Ascending aorta (tissue), 2 donors: Measurements from ENCODE around the gene DIP2C. TPM values are rescaled to one million over a fixed set of nuclear protein-coding genes. Genes with fewer than 3 reads are reported as not detected.

Source experiments
- DNase-seq, 2 donors: peaks; one replicate each; pipeline ENCODE4 v3.0.0-alpha.2; 2019; ENCODE audit warnings: low spot score in 2 of 2
- H3K27ac ChIP-seq, 2 donors: fragments of 200-600 bp; sonication (generic); one replicate each; pipeline ENCODE4 v1.5.1; 2016 to 2017; ENCODE audit warnings: mild to moderate bottlenecking in 1 of 2
- H3K27me3 ChIP-seq: fragments of 200-600 bp; sonication (generic); one replicate; pipeline ENCODE4 v1.5.1; 2017
- H3K36me3 ChIP-seq, 2 donors: fragments of 200-600 bp; sonication (generic); one replicate each; pipeline ENCODE4 v1.5.1; 2016
- H3K4me1 ChIP-seq, 2 donors: fragments of 200-600 bp; sonication (generic); one replicate each; pipeline ENCODE4 v1.5.1; 2016 to 2017; ENCODE audit warnings: mild to moderate bottlenecking in 1 of 2
- H3K4me3 ChIP-seq, 2 donors: fragments of 200-600 bp; sonication (generic); one replicate each; pipeline ENCODE4 v1.5.1; 2016 to 2017; ENCODE audit warnings: mild to moderate bottlenecking in 1 of 2
- H3K9me3 ChIP-seq, 2 donors: fragments of 200-600 bp; sonication (generic); one replicate each; pipeline ENCODE4 v1.5.1; 2016
- intact Hi-C: fragments of 100-400 bp; cut with DNase I; formaldehyde crosslinking; loops from one replicate; pipeline ENCODE4 v1.15.1; 2023
- total RNA-seq: library from RNA; depleted of rRNA; stranded (reverse); fragments of >200 nt; gene quantifications from one replicate; pipeline ENCODE4 v1.1.0, GENCODE V29; 2016
- TF ChIP-seq, protein P1 (sequence below), 3 experiments: fragments of 200-600 bp in 2 of 3; fragments of 450-650 bp in 1 of 3; sonication (generic) in 2 of 3; IDR thresholded peaks; one replicate each; pipeline ENCODE4 v1.5.1; 2016 to 2019; ENCODE audit warnings: antibody characterized with exemption in 3 of 3, mild to moderate bottlenecking in 1 of 3, moderate library complexity in 1 of 3

The DIP2C gene
- total RNA-seq, 1 donor from 2014 or later: 14.7 TPM

- Histone ChIP-seq H3K4me3 (no peak overlapping the region), H3K27me3 (no peaks in the 10 kb centered on the region), H3K9me3 (no peaks in the 10 kb centered on the region), H3K27ac (peak overlapping the region in 1 of 2 donors; percentile 19), H3K36me3 (peaks cover 0 to 4% of the 10 kb centered on the region in 2 donors), H3K4me1 (peaks cover 3 to 8% of the 10 kb centered on the region in 2 donors)
- TF ChIP-seq, protein P1, sequence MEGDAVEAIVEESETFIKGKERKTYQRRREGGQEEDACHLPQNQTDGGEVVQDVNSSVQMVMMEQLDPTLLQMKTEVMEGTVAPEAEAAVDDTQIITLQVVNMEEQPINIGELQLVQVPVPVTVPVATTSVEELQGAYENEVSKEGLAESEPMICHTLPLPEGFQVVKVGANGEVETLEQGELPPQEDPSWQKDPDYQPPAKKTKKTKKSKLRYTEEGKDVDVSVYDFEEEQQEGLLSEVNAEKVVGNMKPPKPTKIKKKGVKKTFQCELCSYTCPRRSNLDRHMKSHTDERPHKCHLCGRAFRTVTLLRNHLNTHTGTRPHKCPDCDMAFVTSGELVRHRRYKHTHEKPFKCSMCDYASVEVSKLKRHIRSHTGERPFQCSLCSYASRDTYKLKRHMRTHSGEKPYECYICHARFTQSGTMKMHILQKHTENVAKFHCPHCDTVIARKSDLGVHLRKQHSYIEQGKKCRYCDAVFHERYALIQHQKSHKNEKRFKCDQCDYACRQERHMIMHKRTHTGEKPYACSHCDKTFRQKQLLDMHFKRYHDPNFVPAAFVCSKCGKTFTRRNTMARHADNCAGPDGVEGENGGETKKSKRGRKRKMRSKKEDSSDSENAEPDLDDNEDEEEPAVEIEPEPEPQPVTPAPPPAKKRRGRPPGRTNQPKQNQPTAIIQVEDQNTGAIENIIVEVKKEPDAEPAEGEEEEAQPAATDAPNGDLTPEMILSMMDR (IDR thresholded peaks at IDR 0.05): no peak
- intact Hi-C loops: loop anchor here (5.0 kb wide), 3 partner anchors 158 to 548 kb away; partner anchors contain the start of gene WDR37
- peak in 1 of 2 donors; percentile 53 for DNase-seq
These were observed 179.9 kb downstream of the DIP2C start for GRCh38 chr10:509361-510102.

GRCh38 chr10:508726-509125 lies 180.7 kb downstream of the DIP2C start:
- peak in 1 of 2 donors; percentile 45 for DNase-seq
- H3K9me3 ChIP-seq: no peaks in the 10 kb centered on the region
- H3K4me1 ChIP-seq: peaks cover 3 to 8% of the 10 kb centered on the region in 2 donors
- no peak overlapping the region for H3K27ac ChIP-seq
- H3K4me3 ChIP-seq: no peak overlapping the region
- intact Hi-C loops: no loop called here
- no peaks in the 10 kb centered on the region for H3K27me3 ChIP-seq
- peaks cover 0 to 4% of the 10 kb centered on the region in 2 donors for H3K36me3 ChIP-seq
- TF ChIP-seq, protein P1 (IDR thresholded peaks at IDR 0.05): no peak

GRCh38 chr10:507908-508444 lies 181.5 kb downstream of the DIP2C start:
- intact Hi-C loops: no loop called here
- H3K27ac ChIP-seq: no peak overlapping the region
- TF ChIP-seq, protein P1 (IDR thresholded peaks at IDR 0.05): no peak
- H3K27me3 ChIP-seq: no peaks in the 10 kb centered on the region
- peaks cover 3 to 8% of the 10 kb centered on the region in 2 donors for H3K4me1 ChIP-seq
- peaks cover 0 to 4% of the 10 kb centered on the region in 2 donors for H3K36me3 ChIP-seq
- no peak for DNase-seq
- H3K9me3 ChIP-seq: no peaks in the 10 kb centered on the region
- H3K4me3 ChIP-seq: no peak overlapping the region

DNA sequence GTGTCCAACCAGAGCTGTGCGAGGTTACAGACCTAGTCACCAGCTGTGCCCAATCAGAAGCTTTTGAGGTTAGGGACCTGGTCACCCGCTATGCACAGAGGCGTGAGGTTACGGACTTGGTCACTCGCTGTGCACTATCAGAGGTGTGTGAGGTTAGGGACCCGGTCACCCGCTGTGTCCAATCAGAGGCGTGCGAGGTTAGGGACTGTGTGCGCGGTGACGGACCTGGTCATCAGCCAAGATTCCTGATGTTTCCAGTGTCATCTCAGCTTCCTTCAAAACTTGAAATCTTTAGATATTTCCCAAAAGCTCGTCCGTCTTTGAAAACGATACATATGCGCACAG lies 182.1 kb downstream of the DIP2C start:
- no peak for DNase-seq
- H3K9me3 ChIP-seq: no peaks in the 10 kb centered on the region
- H3K4me1 ChIP-seq: peaks cover 3 to 8% of the 10 kb centered on the region in 2 donors
- intact Hi-C loops: no loop called here
- TF ChIP-seq, protein P1 (IDR thresholded peaks at IDR 0.05): no peak
- H3K27ac ChIP-seq: no peak overlapping the region
- H3K27me3 ChIP-seq: no peaks in the 10 kb centered on the region
- no peak overlapping the region for H3K4me3 ChIP-seq
- peaks cover 0 to 4% of the 10 kb centered on the region in 2 donors for H3K36me3 ChIP-seq

GRCh38 chr10:506451-507354 lies 182.8 kb downstream of the DIP2C start:
- intact Hi-C loops: no loop called here
- peak in 1 of 2 donors; percentile 50 for DNase-seq
- Histone ChIP-seq H3K4me1 (peaks cover 3 to 8% of the 10 kb centered on the region in 2 donors), H3K27ac (no peak overlapping the region), H3K9me3 (no peaks in the 10 kb centered on the region), H3K4me3 (no peak overlapping the region), H3K36me3 (peaks cover 0 to 4% of the 10 kb centered on the region in 2 donors), H3K27me3 (no peaks in the 10 kb centered on the region)
- TF ChIP-seq, protein P1 (IDR thresholded peaks at IDR 0.05): no peak
